ENCODE data around the gene WBP1L.
A peak's percentile ranks its signal among the peaks of the same experiment; 100 is the strongest.
"Not testable (repeated sequence)": the region's sequence is repeated elsewhere in the genome, so short reads cannot be mapped to it uniquely, and the experiment has no call there.

Gene WBP1L

GRCh38 chr10:102735065-102735562, 8.6 kb upstream of the WBP1L start:
- TF ChIP-seq ZNF274 (IDR thresholded peaks at IDR 0.05; ENCODE audit: low read depth, low read length) = no peak
- no peak overlapping the region for H3K4me3 ChIP-seq (ENCODE audit: low read length)

- no peak for TF ChIP-seq ZNF274 (IDR thresholded peaks at IDR 0.05; ENCODE audit: low read depth, low read length)
- H3K4me3 ChIP-seq (ENCODE audit: low read length) = no peak overlapping the region
Observed at GRCh38 chr10:102738692-102739121, 5.0 kb upstream of the WBP1L start.

GRCh38 chr10:102740229-102740628, 3.5 kb upstream of the WBP1L start:
- no peak for TF ChIP-seq ZNF274 (IDR thresholded peaks at IDR 0.05; ENCODE audit: low read depth, low read length)
- no peak overlapping the region for H3K4me3 ChIP-seq (ENCODE audit: low read length)

- no peak overlapping the region for H3K4me3 ChIP-seq (ENCODE audit: low read length)
- no peak for TF ChIP-seq ZNF274 (IDR thresholded peaks at IDR 0.05; ENCODE audit: low read depth, low read length)
Observed at GRCh38 chr10:102741726-102742237, 2.0 kb upstream of the WBP1L start.

GRCh38 chr10:102742313-102742712, 1.4 kb upstream of the WBP1L start:
- H3K4me3 ChIP-seq (ENCODE audit: low read length) = not testable (repeated sequence)

GRCh38 chr10:102743078-102743587, 615 bp upstream of the WBP1L start:
- H3K4me3 ChIP-seq (ENCODE audit: low read length) = no peak overlapping the region
- no peak for TF ChIP-seq ZNF274 (IDR thresholded peaks at IDR 0.05; ENCODE audit: low read depth, low read length)

GRCh38 chr10:102744374-102745051, 765 bp downstream of the WBP1L start:
- H3K4me3 ChIP-seq (ENCODE audit: low read length) = peak overlapping the region; percentile 89
- no peak for TF ChIP-seq ZNF274 (IDR thresholded peaks at IDR 0.05; ENCODE audit: low read depth, low read length)

- peak overlapping the region; percentile 89; the same call in 1 of the 2 replicates for H3K4me3 ChIP-seq (ENCODE audit: low read length)
- no peak for TF ChIP-seq ZNF274 (IDR thresholded peaks at IDR 0.05; ENCODE audit: low read depth, low read length)
Observed at GRCh38 chr10:102745157-102745556, 1.4 kb downstream of the WBP1L start.

GRCh38 chr10:102752266-102752930, 8.7 kb downstream of the WBP1L start:
- no peak overlapping the region for H3K4me3 ChIP-seq (ENCODE audit: low read length)
- no peak for TF ChIP-seq ZNF274 (IDR thresholded peaks at IDR 0.05; ENCODE audit: low read depth, low read length)

- no peak for TF ChIP-seq ZNF274 (IDR thresholded peaks at IDR 0.05; ENCODE audit: low read depth, low read length)
- no peak overlapping the region for H3K4me3 ChIP-seq (ENCODE audit: low read length)
Observed at GRCh38 chr10:102752934-102753664, 9.4 kb downstream of the WBP1L start.

GRCh38 chr10:102753718-102754117, 10.0 kb downstream of the WBP1L start:
- no peak for TF ChIP-seq ZNF274 (IDR thresholded peaks at IDR 0.05; ENCODE audit: low read depth, low read length)

GRCh38 chr10:102757323-102757722, 13.6 kb downstream of the WBP1L start:
- TF ChIP-seq ZNF274 (IDR thresholded peaks at IDR 0.05; ENCODE audit: low read depth, low read length) = no peak
- no peak overlapping the region for H3K4me3 ChIP-seq (ENCODE audit: low read length)

More at GRCh38 chr10:102753718-102754117, 10.0 kb downstream of the WBP1L start:
- H3K4me3 ChIP-seq (ENCODE audit: low read length) = no peak overlapping the region

GRCh38 chr10:102758240-102758932, 14.6 kb downstream of the WBP1L start:
- H3K4me3 ChIP-seq (ENCODE audit: low read length) = no peak overlapping the region
- TF ChIP-seq ZNF274 (IDR thresholded peaks at IDR 0.05; ENCODE audit: low read depth, low read length) = no peak

- not testable (repeated sequence) for H3K4me3 ChIP-seq (ENCODE audit: low read length)
Observed at GRCh38 chr10:102758933-102759262, 15.2 kb downstream of the WBP1L start.
